ENCODE results near the gene ZNF575. TPM values are rescaled to one million over a fixed set of nuclear protein-coding genes. Genes with fewer than 3 reads are reported as not detected.

Gene ZNF575
- total RNA-seq, 2 experiments from 2014 or later, result 1.3 to 2.2 TPM

DNA sequence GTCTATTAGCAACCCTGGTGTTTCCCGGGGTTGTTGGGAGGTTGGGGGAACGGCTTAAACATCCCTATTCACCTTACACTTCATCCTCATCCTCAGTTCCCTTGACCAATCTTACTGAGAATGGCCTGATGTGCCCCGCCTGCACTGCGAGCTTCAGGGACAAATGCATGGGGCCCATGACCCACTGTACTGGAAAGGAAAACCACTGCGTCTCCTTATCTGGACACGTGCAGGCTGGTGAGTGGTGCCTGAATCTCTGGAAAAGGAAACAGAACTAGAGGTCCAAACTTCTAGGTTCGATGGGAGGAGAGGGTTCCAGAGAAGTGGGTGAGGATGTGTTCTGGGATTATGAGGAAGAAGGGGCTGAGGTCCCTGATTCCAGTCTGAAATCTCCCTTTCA lies 48.5 kb downstream of the ZNF575 start:
- CTCF ChIA-PET, result interaction anchor here (1.7 to 3.9 kb wide), 2 partner anchors 14 to 25 kb away, joined by 4 to 22 read pairs; partner anchors contain the start of genes IRGQ and ZNF576

DNA sequence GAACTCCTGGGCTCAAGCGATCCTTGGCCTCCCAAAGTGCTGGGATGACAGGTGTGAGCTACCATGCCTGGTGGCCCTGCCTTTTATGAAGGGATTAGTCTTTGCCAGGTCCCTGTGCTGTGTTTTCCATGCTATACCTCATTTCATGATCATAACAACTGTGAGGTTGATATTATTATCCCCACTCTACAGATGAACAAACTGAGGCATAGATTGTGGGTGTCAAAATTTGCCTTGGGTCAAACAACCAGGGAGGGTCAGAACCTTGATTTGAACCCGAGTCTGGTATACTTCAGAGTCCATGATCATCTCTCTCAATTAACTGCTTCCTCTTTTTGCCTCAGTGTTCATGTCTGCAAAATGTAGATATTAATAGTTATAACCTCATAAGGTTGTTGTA lies 49.5 kb downstream of the ZNF575 start:
- POLR2A ChIA-PET, result interaction anchor here (3.9 kb wide), 1 partner anchor 12 kb away, joined by 18 read pairs; the partner anchor contains the start of genes IRGQ and ZNF576
- CTCF ChIA-PET, result interaction anchor here (3.9 kb wide), 1 partner anchor 13 kb away, joined by 22 read pairs; the partner anchor contains the start of genes IRGQ and ZNF576

More for the DNA sequence above, 48.5 kb downstream of the ZNF575 start:
- POLR2A ChIA-PET, result interaction anchor here (3.9 kb wide), 1 partner anchor 13 kb away, joined by 18 read pairs; the partner anchor contains the start of genes IRGQ and ZNF576

DNA sequence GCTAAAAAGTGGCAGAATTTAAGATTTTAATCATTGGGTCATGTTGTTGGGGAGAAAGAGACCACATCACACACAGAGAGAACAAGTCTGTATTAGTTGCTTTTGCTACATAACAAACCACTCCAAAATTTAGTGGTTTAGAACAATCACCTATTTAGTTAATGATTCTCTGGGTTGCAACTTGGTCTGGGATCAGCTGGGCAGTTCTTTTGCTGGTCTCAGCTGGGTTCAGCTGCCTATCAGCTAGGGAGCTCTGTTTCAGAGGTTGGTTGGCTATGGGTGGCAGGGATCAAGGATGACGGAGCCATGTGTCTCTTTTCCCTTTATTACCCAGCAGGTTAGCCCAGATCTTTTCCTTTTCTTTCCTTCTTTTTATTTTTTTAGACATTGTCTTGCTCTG lies 51.5 kb downstream of the ZNF575 start:
- ChIA-PET POLR2A (interaction anchor here (0.6 kb wide), 1 partner anchor 140 kb away, joined by 5 read pairs; no protein-coding TSS in a partner anchor), CTCF (interaction anchor here (0.6 to 3.9 kb wide), 3 partner anchors 11 to 56 kb away, joined by 3 to 22 read pairs (median 4); partner anchors contain the start of genes IRGQ and ZNF576)

Other genes with a start within 250 kb of the ZNF575 start
- gene CD177, start 179.5 kb upstream of the ZNF575 start, total RNA-seq, result not detected
- gene TEX101, start 118.3 kb upstream of the ZNF575 start, total RNA-seq, result not detected
- 1 to 10 TPM; 2.0 to 2.2 TPM for gene LYPD3, start 67.6 kb upstream of the ZNF575 start, total RNA-seq
- 10 to 100 TPM; 13.4 to 14.5 TPM for gene PHLDB3, start 28.4 kb upstream of the ZNF575 start, total RNA-seq
- gene ETHE1, start 6.0 kb upstream of the ZNF575 start, total RNA-seq, result 10 to 100 TPM; 41.6 to 42.0 TPM
- gene XRCC1, start 42.3 kb downstream of the ZNF575 start, total RNA-seq, result 10 to 100 TPM; 33.1 to 39.5 TPM
- gene PINLYP, start 42.6 kb downstream of the ZNF575 start, total RNA-seq, result 10 to 100 TPM; 14.9 to 15.1 TPM
- gene IRGQ, start 62.9 kb downstream of the ZNF575 start, total RNA-seq, result 10 to 100 TPM; 27.7 to 28.1 TPM
- gene ZNF576, start 63.4 kb downstream of the ZNF575 start, total RNA-seq, result 10 to 100 TPM; 21.0 TPM
- gene SRRM5, start 78.9 kb downstream of the ZNF575 start, total RNA-seq, result under 1 TPM; 0.08 to 0.40 TPM
- gene ZNF428, start 86.4 kb downstream of the ZNF575 start, total RNA-seq, result 10 to 100 TPM; 19.8 to 20.1 TPM
- gene CADM4, start 106.7 kb downstream of the ZNF575 start, total RNA-seq, result under 1 TPM; 0.17 to 0.48 TPM
- 1 to 10 TPM; 6.3 to 6.6 TPM for gene PLAUR, start 137.0 kb downstream of the ZNF575 start, total RNA-seq
- not detected for gene IRGC, start 182.9 kb downstream of the ZNF575 start, total RNA-seq
- 10 to 100 TPM; 77.6 to 80.4 TPM for gene SMG9, start 221.8 kb downstream of the ZNF575 start, total RNA-seq
- 10 to 100 TPM; 83.8 to 89.2 TPM for gene KCNN4, start 247.8 kb downstream of the ZNF575 start, total RNA-seq